ENCODE results near the gene THSD4. TPM values are rescaled to one million over a fixed set of nuclear protein-coding genes. Genes with fewer than 3 reads are reported as not detected.

Gene THSD4
- total and polyA plus RNA-seq, 7 donors: 1.4 to 7.8 (median 2.2) TPM

DNA sequence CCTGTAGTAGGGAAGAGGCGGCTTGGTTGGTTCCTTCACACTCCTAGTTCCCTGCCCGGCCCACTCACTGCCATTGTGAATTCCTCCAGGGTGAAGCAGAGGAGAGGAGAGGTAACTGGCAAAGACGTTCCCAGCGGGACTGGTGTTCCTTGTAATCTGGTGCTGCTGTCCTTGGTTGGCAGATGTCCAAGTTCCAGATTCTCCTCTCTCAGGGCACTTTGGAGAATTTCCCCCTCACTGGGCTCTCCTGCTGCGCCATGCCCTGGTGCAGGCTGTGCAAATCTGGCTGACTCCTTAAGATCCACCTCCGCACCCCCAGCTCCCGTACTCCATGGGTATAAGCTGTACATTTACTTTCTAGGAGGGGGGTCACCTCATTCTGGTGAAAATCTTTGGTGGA is 37.3 kb downstream of the THSD4 start:
- intact Hi-C loops (cut with DNase I): no loop called here
- 85 to 90% methylated on average over 7 of the region's 7 CpGs for WGBS, 2 donors
- H3K4me1 ChIP-seq: peaks cover 0 to 35% (median 24%) of the 10 kb centered on the region in 4 donors

DNA sequence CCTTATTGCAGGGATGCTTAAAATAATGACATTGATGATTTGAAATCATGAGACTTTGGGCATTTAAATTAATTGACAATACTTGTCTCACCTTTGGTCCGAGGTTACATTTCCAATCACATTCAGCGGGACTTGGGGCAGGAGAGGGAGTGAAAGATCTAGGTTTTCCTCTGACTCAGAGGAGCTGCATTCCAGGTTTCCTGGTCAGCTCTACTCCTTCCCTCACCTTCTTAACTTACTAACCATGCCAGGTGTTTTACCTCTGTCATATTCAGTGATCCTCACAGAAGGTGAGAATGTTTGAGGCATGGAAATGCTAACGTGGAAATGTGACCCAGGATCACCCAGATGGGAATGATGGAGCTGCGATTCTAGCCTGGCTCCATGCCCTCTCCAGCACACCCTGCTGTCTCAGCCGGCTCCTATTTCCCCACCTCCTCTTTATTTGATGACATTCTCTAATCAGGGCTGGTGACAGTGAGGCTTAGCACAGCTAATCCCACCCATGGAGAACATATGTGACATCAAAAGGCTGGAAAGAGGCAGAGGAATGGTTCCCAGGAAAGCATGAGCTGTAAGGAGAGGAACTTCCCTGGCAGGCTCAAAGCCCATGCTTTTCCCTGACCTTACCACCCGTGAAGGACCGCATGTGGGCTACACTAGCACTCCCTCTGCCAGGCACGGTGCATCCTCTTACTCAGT is 38.7 kb downstream of the THSD4 start:
- Histone ChIP-seq H3K4me3 (no peak overlapping the region), H3K36me3 (no peaks in the 10 kb centered on the region), H3K9me3 (no peaks in the 10 kb centered on the region), H3K27me3 (no peaks in the 10 kb centered on the region), H3K27ac (no peak overlapping the region), H3K4me1 (peaks cover 0 to 35% (median 24%) of the 10 kb centered on the region in 4 donors)
- TF ChIP-seq POLR2A (IDR thresholded peaks at IDR 0.05): no peak
- no peak for TF ChIP-seq EP300 (IDR thresholded peaks at IDR 0.05)
- TF ChIP-seq, protein P1, sequence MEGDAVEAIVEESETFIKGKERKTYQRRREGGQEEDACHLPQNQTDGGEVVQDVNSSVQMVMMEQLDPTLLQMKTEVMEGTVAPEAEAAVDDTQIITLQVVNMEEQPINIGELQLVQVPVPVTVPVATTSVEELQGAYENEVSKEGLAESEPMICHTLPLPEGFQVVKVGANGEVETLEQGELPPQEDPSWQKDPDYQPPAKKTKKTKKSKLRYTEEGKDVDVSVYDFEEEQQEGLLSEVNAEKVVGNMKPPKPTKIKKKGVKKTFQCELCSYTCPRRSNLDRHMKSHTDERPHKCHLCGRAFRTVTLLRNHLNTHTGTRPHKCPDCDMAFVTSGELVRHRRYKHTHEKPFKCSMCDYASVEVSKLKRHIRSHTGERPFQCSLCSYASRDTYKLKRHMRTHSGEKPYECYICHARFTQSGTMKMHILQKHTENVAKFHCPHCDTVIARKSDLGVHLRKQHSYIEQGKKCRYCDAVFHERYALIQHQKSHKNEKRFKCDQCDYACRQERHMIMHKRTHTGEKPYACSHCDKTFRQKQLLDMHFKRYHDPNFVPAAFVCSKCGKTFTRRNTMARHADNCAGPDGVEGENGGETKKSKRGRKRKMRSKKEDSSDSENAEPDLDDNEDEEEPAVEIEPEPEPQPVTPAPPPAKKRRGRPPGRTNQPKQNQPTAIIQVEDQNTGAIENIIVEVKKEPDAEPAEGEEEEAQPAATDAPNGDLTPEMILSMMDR (IDR thresholded peaks at IDR 0.05): no peak
- TF ChIP-seq POLR2AphosphoS5 (IDR thresholded peaks at IDR 0.05): no peak
- 72 to 84% methylated on average over 8 of the region's 8 CpGs for WGBS, 2 donors
- DNase-seq: no peak
- intact Hi-C loops (cut with DNase I): no loop called here

More for the DNA sequence above, 37.3 kb downstream of the THSD4 start:
- H3K27ac ChIP-seq: no peak overlapping the region
- no peaks in the 10 kb centered on the region for H3K27me3 ChIP-seq
- no peaks in the 10 kb centered on the region for H3K36me3 ChIP-seq
- no peak for TF ChIP-seq EP300 (IDR thresholded peaks at IDR 0.05)
- TF ChIP-seq POLR2AphosphoS5 (IDR thresholded peaks at IDR 0.05): no peak
- TF ChIP-seq, protein P1 (IDR thresholded peaks at IDR 0.05): no peak
- no peak for TF ChIP-seq POLR2A (IDR thresholded peaks at IDR 0.05)
- no peak for DNase-seq
- H3K4me3 ChIP-seq: no peak overlapping the region
- H3K9me3 ChIP-seq: no peaks in the 10 kb centered on the region

DNA sequence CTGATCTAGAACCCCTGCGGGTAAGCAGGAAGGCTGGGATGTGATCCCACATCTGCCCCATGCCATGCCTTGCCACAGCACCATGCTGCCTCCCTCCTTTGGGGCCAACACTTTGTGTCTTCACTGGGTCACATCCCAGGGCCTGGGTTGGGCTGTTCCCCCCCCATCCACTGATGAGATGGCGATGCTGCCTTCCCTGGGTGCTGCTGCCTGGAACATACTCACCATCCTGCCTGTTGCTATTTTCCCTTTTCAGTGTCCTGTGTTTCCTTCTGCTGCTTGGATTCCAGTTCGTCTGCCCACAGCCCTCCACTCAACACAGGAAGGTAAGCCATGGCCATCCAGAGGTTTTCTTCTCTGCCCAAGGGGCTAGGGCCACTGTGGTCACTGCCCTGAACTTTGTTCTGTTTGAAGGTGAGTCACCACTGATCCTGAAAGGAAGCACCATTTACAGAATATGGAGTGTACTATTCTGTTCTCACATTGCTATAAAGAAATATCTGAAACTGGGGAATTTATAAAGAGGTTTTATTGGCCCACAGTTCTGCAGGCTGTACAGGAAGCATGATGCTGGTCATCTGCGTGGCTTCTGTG is 39.4 kb downstream of the THSD4 start:
- no peak for DNase-seq
- Histone ChIP-seq H3K9me3 (no peaks in the 10 kb centered on the region), H3K27me3 (no peaks in the 10 kb centered on the region), H3K4me1 (peaks cover 0 to 28% (median 20%) of the 10 kb centered on the region in 4 donors), H3K4me3 (no peak overlapping the region), H3K36me3 (no peaks in the 10 kb centered on the region), H3K27ac (no peak overlapping the region)
- TF ChIP-seq EP300 (IDR thresholded peaks at IDR 0.05): no peak
- TF ChIP-seq POLR2AphosphoS5 (IDR thresholded peaks at IDR 0.05): no peak
- TF ChIP-seq, protein P1 (IDR thresholded peaks at IDR 0.05): no peak
- no peak for TF ChIP-seq POLR2A (IDR thresholded peaks at IDR 0.05)
- intact Hi-C loops (cut with DNase I): no loop called here
- WGBS, 2 donors: 84 to 89% methylated on average over 4 of the region's 4 CpGs

DNA sequence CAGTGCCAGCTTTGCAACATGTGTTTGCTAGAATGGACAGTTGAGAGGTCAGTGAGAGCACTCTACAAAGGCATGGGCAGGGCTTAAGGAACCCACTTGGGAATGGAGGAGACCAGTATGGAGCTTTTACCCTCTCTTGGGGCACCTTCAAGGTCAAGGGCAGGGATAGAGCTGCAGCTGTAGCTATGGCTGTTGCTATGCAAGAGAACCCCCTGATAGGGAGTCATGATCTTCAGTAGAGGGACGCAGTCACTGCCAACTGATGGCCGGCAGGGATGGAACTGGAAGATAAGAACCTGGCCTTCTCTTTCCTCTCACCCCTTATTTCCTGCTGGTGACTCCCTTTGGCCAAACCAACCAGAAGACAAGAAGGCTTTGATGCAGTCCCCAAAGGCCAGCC is 40.3 kb downstream of the THSD4 start:
- TF ChIP-seq, protein P1 (IDR thresholded peaks at IDR 0.05): no peak
- TF ChIP-seq POLR2AphosphoS5 (IDR thresholded peaks at IDR 0.05) (no peak), EP300 (IDR thresholded peaks at IDR 0.05) (no peak), POLR2A (IDR thresholded peaks at IDR 0.05) (no peak)
- Histone ChIP-seq H3K36me3 (no peaks in the 10 kb centered on the region), H3K27ac (no peak overlapping the region), H3K9me3 (no peaks in the 10 kb centered on the region), H3K27me3 (no peaks in the 10 kb centered on the region), H3K4me1 (peaks cover 0 to 20% (median 12%) of the 10 kb centered on the region in 4 donors), H3K4me3 (no peak overlapping the region)
- 92 to 97% methylated on average over 2 of the region's 2 CpGs for WGBS, 2 donors
- intact Hi-C loops (cut with DNase I): no loop called here
- no peak for DNase-seq

Measured in sigmoid colon (tissue), 7 donors.